PC-9 (cell line): Measurements from ENCODE around the gene CDIP1.

Experiments
- EZH2 ChIP-seq: fragments of 200-600 bp; sonication (generic); IDR thresholded peaks from 2 replicates; pipeline ENCODE4 v1.8.0; 2017; ENCODE audit warnings: antibody characterized with exemption, low read depth
- TF ChIP-seq, protein P1 (sequence below): fragments of 200-600 bp; sonication (generic); conservative IDR thresholded peaks from 2 replicates; pipeline ENCODE4 v1.6.1; 2017; ENCODE audit warnings: mixed run types, antibody characterized with exemption, mild to moderate bottlenecking, moderate library complexity

DNA sequence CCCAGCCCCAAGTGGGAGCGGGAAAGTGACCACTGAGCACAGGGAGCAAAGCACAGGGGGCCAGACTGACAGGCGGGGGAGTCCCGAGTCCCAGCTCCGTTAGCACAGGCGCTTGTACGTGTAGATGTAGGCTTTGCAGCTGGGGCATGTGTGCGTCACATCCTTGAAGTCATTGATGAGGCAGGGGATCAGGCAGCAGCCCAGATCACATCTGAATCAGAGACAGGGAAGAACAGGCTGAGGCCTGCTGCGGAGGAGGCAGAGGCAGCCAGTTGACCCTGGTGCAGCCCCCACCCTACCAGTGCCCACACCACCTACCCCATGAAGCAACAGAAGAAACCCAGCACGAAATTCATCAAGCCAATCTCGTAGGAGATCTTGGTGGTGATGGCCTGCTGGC is 26.1 kb downstream of the CDIP1 start:
- TF ChIP-seq, protein P1, sequence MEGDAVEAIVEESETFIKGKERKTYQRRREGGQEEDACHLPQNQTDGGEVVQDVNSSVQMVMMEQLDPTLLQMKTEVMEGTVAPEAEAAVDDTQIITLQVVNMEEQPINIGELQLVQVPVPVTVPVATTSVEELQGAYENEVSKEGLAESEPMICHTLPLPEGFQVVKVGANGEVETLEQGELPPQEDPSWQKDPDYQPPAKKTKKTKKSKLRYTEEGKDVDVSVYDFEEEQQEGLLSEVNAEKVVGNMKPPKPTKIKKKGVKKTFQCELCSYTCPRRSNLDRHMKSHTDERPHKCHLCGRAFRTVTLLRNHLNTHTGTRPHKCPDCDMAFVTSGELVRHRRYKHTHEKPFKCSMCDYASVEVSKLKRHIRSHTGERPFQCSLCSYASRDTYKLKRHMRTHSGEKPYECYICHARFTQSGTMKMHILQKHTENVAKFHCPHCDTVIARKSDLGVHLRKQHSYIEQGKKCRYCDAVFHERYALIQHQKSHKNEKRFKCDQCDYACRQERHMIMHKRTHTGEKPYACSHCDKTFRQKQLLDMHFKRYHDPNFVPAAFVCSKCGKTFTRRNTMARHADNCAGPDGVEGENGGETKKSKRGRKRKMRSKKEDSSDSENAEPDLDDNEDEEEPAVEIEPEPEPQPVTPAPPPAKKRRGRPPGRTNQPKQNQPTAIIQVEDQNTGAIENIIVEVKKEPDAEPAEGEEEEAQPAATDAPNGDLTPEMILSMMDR: no peak
- no peak for TF ChIP-seq EZH2
